ENCODE measurements around the gene ASCL4.

The ASCL4 gene

GRCh38 chr12:107762874-107763273 is 11.6 kb upstream of the ASCL4 start:
- DNase-seq (ENCODE audit: low read depth), result no peak
- H3K4me3 ChIP-seq (ENCODE audit: low read length), result no peak overlapping the region
- TF ChIP-seq CTCF (conservative IDR thresholded peaks at IDR 0.05; ENCODE audit: low read length), result no peak

GRCh38 chr12:107764626-107765025 is 9.9 kb upstream of the ASCL4 start:
- no peak for TF ChIP-seq CTCF (conservative IDR thresholded peaks at IDR 0.05; ENCODE audit: low read length)
- DNase-seq (ENCODE audit: low read depth), result no peak
- no peak overlapping the region for H3K4me3 ChIP-seq (ENCODE audit: low read length)

- TF ChIP-seq CTCF (conservative IDR thresholded peaks at IDR 0.05; ENCODE audit: low read length), result no peak
- DNase-seq (ENCODE audit: low read depth), result no peak
- H3K4me3 ChIP-seq (ENCODE audit: low read length), result no peak overlapping the region
These were observed 9.2 kb upstream of the ASCL4 start for GRCh38 chr12:107765316-107765715.

GRCh38 chr12:107767466-107767865 is 7.0 kb upstream of the ASCL4 start:
- no peak overlapping the region for H3K4me3 ChIP-seq (ENCODE audit: low read length)
- no peak for DNase-seq (ENCODE audit: low read depth)
- no peak for TF ChIP-seq CTCF (conservative IDR thresholded peaks at IDR 0.05; ENCODE audit: low read length)

GRCh38 chr12:107775093-107775721 is 703 bp downstream of the ASCL4 start:
- TF ChIP-seq CTCF (conservative IDR thresholded peaks at IDR 0.05; ENCODE audit: low read length), result no peak
- no peak for DNase-seq (ENCODE audit: low read depth)
- no peak overlapping the region for H3K4me3 ChIP-seq (ENCODE audit: low read length)

GRCh38 chr12:107776171-107776570 is 1.7 kb downstream of the ASCL4 start:
- no peak for TF ChIP-seq CTCF (conservative IDR thresholded peaks at IDR 0.05; ENCODE audit: low read length)
- DNase-seq (ENCODE audit: low read depth), result no peak
- no peak overlapping the region for H3K4me3 ChIP-seq (ENCODE audit: low read length)

GRCh38 chr12:107778383-107779025 is 4.0 kb downstream of the ASCL4 start:
- TF ChIP-seq CTCF (conservative IDR thresholded peaks at IDR 0.05; ENCODE audit: low read length), result no peak
- no peak overlapping the region for H3K4me3 ChIP-seq (ENCODE audit: low read length)
- no peak for DNase-seq (ENCODE audit: low read depth)

Data from AG10803 (cell line).